ENCODE results near the gene KRT78.

The KRT78 gene

DNA sequence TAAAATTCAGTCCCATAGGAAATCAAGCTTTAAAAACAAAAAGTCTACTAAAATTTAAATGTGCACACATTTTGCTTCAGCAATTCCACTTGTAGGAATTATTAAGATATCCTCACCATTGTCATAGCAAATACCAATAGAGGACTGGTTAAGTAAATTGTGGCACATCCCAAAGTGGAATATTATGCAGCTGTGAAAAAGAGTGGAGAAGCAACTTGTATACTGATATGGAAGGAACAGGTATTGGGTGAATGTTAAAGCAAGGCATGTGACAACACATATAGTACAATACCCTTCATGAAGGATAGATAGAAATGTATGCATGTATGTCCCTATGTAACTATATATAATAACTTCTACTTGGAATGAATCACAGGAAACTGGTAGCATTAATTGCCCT, 44.2 kb upstream of the KRT78 start:
- Histone ChIP-seq H2AFZ (ENCODE audit: low read length) (no peak overlapping the region), H4K20me1 (ENCODE audit: insufficient read depth, low read length, poor library complexity, severe bottlenecking) (no peaks in the 10 kb centered on the region), H3K9me2 (replicated peaks; ENCODE audit: low read depth, low read length) (no peaks in the 10 kb centered on the region), H3F3A (ENCODE audit: low read depth) (no peaks in the 10 kb centered on the region), H3K36me3 (ENCODE audit: insufficient read depth, low read length) (no peaks in the 10 kb centered on the region), H3K4me2 (ENCODE audit: low read depth, low read length, poor library complexity, severe bottlenecking) (no peak overlapping the region), H3K4me3 (ENCODE audit: low read length, poor library complexity, severe bottlenecking) (no peak overlapping the region), H3K27me3 (ENCODE audit: insufficient read depth, low read length, poor library complexity, severe bottlenecking) (no peaks in the 10 kb centered on the region), H3K4me1 (ENCODE audit: insufficient read depth, low read length, poor library complexity, severe bottlenecking) (no peaks in the 10 kb centered on the region), H3K79me2 (ENCODE audit: insufficient read depth, low read length) (no peaks in the 10 kb centered on the region), H3K9me3 (ENCODE audit: insufficient read depth, low read depth, low read length) (no peaks in the 10 kb centered on the region), H3K9ac (ENCODE audit: low read depth, low read length, poor library complexity, severe bottlenecking) (no peak overlapping the region)
- no peak for TF ChIP-seq EZH2phosphoT487 (IDR thresholded peaks at IDR 0.05; ENCODE audit: borderline replicate concordance)
- no peak for TF ChIP-seq CTCF (conservative IDR thresholded peaks at IDR 0.05; ENCODE audit: low read length)

- no peaks in the 10 kb centered on the region for H3K4me1 ChIP-seq (ENCODE audit: insufficient read depth, low read length, poor library complexity, severe bottlenecking)
- no peaks in the 10 kb centered on the region for H4K20me1 ChIP-seq (ENCODE audit: insufficient read depth, low read length, poor library complexity, severe bottlenecking)
- no peaks in the 10 kb centered on the region for H3F3A ChIP-seq (ENCODE audit: low read depth)
- no peaks in the 10 kb centered on the region for H3K27me3 ChIP-seq (ENCODE audit: insufficient read depth, low read length, poor library complexity, severe bottlenecking)
- H3K4me3 ChIP-seq (ENCODE audit: low read length, poor library complexity, severe bottlenecking): no peak overlapping the region
- no peak overlapping the region for H3K9ac ChIP-seq (ENCODE audit: low read depth, low read length, poor library complexity, severe bottlenecking)
- H3K79me2 ChIP-seq (ENCODE audit: insufficient read depth, low read length): no peaks in the 10 kb centered on the region
- no peaks in the 10 kb centered on the region for H3K9me2 ChIP-seq (replicated peaks; ENCODE audit: low read depth, low read length)
- H3K4me2 ChIP-seq (ENCODE audit: low read depth, low read length, poor library complexity, severe bottlenecking): no peak overlapping the region
- no peaks in the 10 kb centered on the region for H3K9me3 ChIP-seq (ENCODE audit: insufficient read depth, low read depth, low read length)
- H3K36me3 ChIP-seq (ENCODE audit: insufficient read depth, low read length): no peaks in the 10 kb centered on the region
- TF ChIP-seq EZH2phosphoT487 (IDR thresholded peaks at IDR 0.05; ENCODE audit: borderline replicate concordance): no peak
- no peak overlapping the region for H2AFZ ChIP-seq (ENCODE audit: low read length)
Observed at GRCh38 chr12:52892207-52892852, 43.5 kb upstream of the KRT78 start.

DNA sequence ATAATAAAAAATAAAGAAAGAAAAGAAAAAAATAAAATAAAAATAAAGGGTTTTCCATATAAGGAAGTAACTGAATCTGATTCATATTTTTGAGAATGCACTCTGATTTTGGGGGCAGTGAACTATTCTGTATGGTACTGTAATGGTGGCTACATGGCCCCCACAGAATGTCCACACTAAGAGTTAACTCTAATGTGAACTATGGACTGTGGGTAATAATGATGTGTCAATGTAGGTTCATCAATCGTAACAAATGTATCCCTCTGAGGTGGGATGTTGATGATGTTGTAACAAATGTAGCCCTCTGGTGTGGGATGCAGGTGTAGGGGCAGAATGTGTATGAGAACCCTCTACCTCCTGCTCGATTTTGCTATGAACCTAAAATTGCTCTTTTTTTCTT, 42.2 kb upstream of the KRT78 start:
- Histone ChIP-seq H2AFZ (ENCODE audit: low read length) (no peak overlapping the region), H3K9me3 (ENCODE audit: insufficient read depth, low read depth, low read length) (no peaks in the 10 kb centered on the region), H3K4me1 (ENCODE audit: insufficient read depth, low read length, poor library complexity, severe bottlenecking) (no peaks in the 10 kb centered on the region), H3K4me2 (ENCODE audit: low read depth, low read length, poor library complexity, severe bottlenecking) (no peak overlapping the region), H3K79me2 (ENCODE audit: insufficient read depth, low read length) (no peaks in the 10 kb centered on the region), H3K9ac (ENCODE audit: low read depth, low read length, poor library complexity, severe bottlenecking) (no peak overlapping the region), H3K9me2 (replicated peaks; ENCODE audit: low read depth, low read length) (no peaks in the 10 kb centered on the region), H3F3A (ENCODE audit: low read depth) (no peaks in the 10 kb centered on the region), H4K20me1 (ENCODE audit: insufficient read depth, low read length, poor library complexity, severe bottlenecking) (no peaks in the 10 kb centered on the region), H3K27me3 (ENCODE audit: insufficient read depth, low read length, poor library complexity, severe bottlenecking) (no peaks in the 10 kb centered on the region), H3K36me3 (ENCODE audit: insufficient read depth, low read length) (no peaks in the 10 kb centered on the region), H3K4me3 (ENCODE audit: low read length, poor library complexity, severe bottlenecking) (no peak overlapping the region)
- TF ChIP-seq CTCF (conservative IDR thresholded peaks at IDR 0.05; ENCODE audit: low read length) (no peak), EZH2phosphoT487 (IDR thresholded peaks at IDR 0.05; ENCODE audit: borderline replicate concordance) (no peak)

DNA sequence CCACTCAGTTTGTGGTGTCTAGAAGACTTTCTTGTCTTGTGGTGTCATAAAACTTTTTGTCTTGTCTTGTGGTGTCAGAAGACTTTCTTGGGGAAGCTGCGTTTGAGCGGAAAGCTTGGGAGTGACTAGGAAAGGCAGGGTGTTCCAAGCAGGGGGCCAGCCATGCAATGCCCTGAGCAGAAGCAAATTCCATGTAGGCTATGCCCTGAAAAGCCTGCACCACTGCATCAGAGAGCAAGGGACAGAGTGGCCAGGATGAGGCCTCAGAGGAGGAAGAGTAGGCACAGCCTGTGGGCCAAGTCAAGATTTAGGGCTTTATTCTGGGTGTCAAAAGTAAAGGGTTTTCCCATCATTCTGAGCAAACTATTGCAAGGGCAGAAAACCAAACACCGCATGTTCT, 41.6 kb upstream of the KRT78 start:
- no peak for TF ChIP-seq CTCF (conservative IDR thresholded peaks at IDR 0.05; ENCODE audit: low read length)
- no peak for TF ChIP-seq EZH2phosphoT487 (IDR thresholded peaks at IDR 0.05; ENCODE audit: borderline replicate concordance)
- no peaks in the 10 kb centered on the region for H3K27me3 ChIP-seq (ENCODE audit: insufficient read depth, low read length, poor library complexity, severe bottlenecking)
- H3K36me3 ChIP-seq (ENCODE audit: insufficient read depth, low read length): no peaks in the 10 kb centered on the region
- H3K79me2 ChIP-seq (ENCODE audit: insufficient read depth, low read length): no peaks in the 10 kb centered on the region
- H3K4me2 ChIP-seq (ENCODE audit: low read depth, low read length, poor library complexity, severe bottlenecking): no peak overlapping the region
- no peak overlapping the region for H3K4me3 ChIP-seq (ENCODE audit: low read length, poor library complexity, severe bottlenecking)
- no peaks in the 10 kb centered on the region for H3K4me1 ChIP-seq (ENCODE audit: insufficient read depth, low read length, poor library complexity, severe bottlenecking)
- no peaks in the 10 kb centered on the region for H3F3A ChIP-seq (ENCODE audit: low read depth)
- no peak overlapping the region for H2AFZ ChIP-seq (ENCODE audit: low read length)
- H3K9me2 ChIP-seq (replicated peaks; ENCODE audit: low read depth, low read length): no peaks in the 10 kb centered on the region
- H3K9ac ChIP-seq (ENCODE audit: low read depth, low read length, poor library complexity, severe bottlenecking): no peak overlapping the region
- H3K9me3 ChIP-seq (ENCODE audit: insufficient read depth, low read depth, low read length): no peaks in the 10 kb centered on the region
- no peaks in the 10 kb centered on the region for H4K20me1 ChIP-seq (ENCODE audit: insufficient read depth, low read length, poor library complexity, severe bottlenecking)
